Activated T-cell treated with anti-CD3 and anti-CD28 coated beads, Interleukin-2, amount 50 U/mL, for 72 hours (primary cell): ENCODE data around the gene TMEM242. TPM values are rescaled to one million over a fixed set of nuclear protein-coding genes. Genes with fewer than 3 reads are reported as not detected.

Source experiments
- ATAC-seq, 2 donors: fragments of 150-1000 bp; cut with Tn5 transposase; replicated peaks in 1 of 2; 2 replicates each; pipeline ENCODE4 v1.10.0; 2021; ENCODE audit warnings: moderate library complexity in 2 of 2, mild to moderate bottlenecking in 1 of 2
- DNase-seq, 2 donors: peaks; one replicate each; pipeline ENCODE4 v3.0.0; 2021 to 2022; ENCODE audit warnings: mixed read lengths in 1 of 2
- H3K27ac Mint-ChIP-seq: one replicate; pipeline ENCODE4 v1.8.0; 2022; ENCODE audit warnings: mild to moderate bottlenecking, moderate library complexity, mixed read lengths
- H3K27me3 Mint-ChIP-seq: one replicate; pipeline ENCODE4 v1.8.0; 2022; ENCODE audit warnings: low read depth, mixed read lengths
- H3K36me3 Mint-ChIP-seq, 2 donors: one replicate each; pipeline ENCODE4 v1.8.0; 2022; ENCODE audit warnings: mixed read lengths in 2 of 2, mild to moderate bottlenecking in 1 of 2; ENCODE audit not compliant: insufficient read depth in 2 of 2
- H3K4me1 Mint-ChIP-seq: one replicate; pipeline ENCODE4 v1.8.0; 2022; ENCODE audit warnings: low read depth, mixed read lengths
- H3K4me3 Mint-ChIP-seq, 2 donors: one replicate each; pipeline ENCODE4 v1.8.0; 2022; ENCODE audit warnings: mild to moderate bottlenecking in 2 of 2, mixed read lengths in 2 of 2, moderate library complexity in 2 of 2
- H3K9me3 Mint-ChIP-seq, 2 donors: one replicate each; pipeline ENCODE4 v1.8.0; 2022; ENCODE audit warnings: mixed read lengths in 2 of 2
- total RNA-seq, 2 donors: library from RNA; stranded (reverse); gene quantifications; one replicate each; pipeline ENCODE4 v1.2.3, GENCODE V29; 2022

TMEM242 gene
- total RNA-seq, 2 donors from 2014 or later, result 13.0 to 15.5 TPM

DNA sequence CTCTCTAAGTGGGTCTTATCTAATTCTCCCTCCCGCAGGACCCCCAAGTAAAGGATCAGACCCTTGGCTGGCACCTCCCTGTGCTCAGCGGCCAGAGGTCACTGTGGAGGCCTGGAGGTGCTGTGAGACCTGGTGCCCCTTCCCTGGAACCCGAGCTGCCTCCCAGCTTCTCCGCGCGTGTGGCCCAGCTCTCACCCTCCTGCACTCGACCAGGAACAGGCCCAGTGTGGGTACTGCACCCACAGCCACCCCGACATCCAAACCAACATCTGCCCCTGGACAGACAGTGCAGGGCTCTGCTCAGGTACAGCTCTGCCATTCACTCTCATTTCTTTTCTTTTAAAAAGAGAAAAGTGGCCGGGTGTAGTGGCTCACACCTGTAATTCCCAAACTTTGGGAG, 42.4 kb downstream of the TMEM242 start:
- no peak for DNase-seq
- peaks cover 5% of the 10 kb centered on the region for H3K27me3 Mint-ChIP-seq
- H3K4me1 Mint-ChIP-seq, result peaks cover 7% of the 10 kb centered on the region
- no peaks in the 10 kb centered on the region for H3K9me3 Mint-ChIP-seq
- no peak for ATAC-seq
- no peak overlapping the region for H3K27ac Mint-ChIP-seq
- no peak overlapping the region for H3K4me3 Mint-ChIP-seq
- no peaks in the 10 kb centered on the region for H3K36me3 Mint-ChIP-seq

DNA sequence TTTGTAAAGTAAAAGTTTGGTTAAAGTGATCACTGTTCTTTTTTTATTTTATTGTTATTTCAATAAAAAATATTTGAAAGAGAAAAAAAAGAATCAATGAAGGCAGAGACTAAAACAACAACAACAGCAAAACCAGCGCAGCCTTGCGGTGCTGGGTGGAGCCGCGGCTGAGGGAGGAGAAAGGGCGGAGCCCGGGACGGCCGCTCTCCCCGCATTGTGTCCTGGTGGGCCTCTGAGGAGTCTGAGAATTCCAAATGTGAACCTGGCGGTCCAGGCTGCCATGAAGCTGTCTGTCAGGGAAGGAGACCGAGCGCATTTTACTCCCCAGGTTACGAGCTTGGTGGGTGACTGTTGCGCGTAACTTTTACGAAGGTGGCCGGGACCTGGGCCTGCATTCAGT, 43.2 kb downstream of the TMEM242 start:
- Mint-ChIP-seq H3K4me3 (no peak overlapping the region), H3K36me3 (no peaks in the 10 kb centered on the region), H3K27me3 (peaks cover 5% of the 10 kb centered on the region), H3K9me3 (no peaks in the 10 kb centered on the region), H3K27ac (no peak overlapping the region), H3K4me1 (peaks cover 7% of the 10 kb centered on the region)
- DNase-seq, result no peak
- ATAC-seq, result no peak

DNA sequence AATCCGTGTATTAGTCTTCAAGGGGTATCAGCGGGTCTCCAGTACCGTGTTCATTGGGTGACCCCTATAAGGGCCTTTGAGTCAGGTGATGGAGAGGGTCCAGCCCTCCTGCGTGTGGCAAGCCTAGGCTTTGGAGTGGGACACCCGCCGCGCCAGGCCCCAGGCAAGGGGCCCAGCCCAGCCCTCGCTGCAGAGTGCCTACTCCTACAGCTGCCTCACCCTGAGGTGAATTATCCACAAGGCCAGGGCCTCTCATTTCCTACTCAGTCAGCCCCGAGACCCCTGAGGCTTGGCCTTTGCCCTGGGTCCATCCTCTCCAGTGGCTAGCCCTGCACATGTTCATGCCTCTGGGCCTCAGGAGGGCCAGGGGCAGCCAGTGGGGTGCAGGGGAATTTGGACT, 45.1 kb downstream of the TMEM242 start:
- ATAC-seq, result no peak
- Mint-ChIP-seq H3K4me1 (peaks cover 15% of the 10 kb centered on the region), H3K9me3 (no peaks in the 10 kb centered on the region), H3K4me3 (no peak overlapping the region), H3K27me3 (peaks cover 5% of the 10 kb centered on the region), H3K27ac (no peak overlapping the region), H3K36me3 (no peaks in the 10 kb centered on the region)
- DNase-seq, result no peak

DNA sequence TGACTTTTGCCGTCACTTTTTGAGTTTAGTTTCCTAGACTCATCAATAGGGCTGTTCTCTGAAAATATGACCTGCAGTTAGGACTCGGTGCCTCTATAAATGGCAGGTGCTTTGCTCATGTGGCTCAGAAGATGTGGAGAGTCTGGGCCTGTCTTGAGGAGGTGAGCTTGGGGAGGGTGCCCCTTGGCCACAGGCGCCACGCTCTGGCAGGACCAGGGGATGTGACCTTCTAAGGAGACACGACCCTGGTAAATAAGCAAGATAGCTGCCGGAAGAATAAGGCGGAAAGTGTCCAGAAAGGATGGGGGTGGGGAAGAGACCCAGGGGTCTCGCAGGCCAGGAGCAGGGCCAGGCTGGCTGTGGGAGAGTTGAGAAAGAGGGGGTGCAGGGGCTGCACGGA, 46.6 kb downstream of the TMEM242 start:
- Mint-ChIP-seq H3K27me3 (peaks cover 5% of the 10 kb centered on the region), H3K9me3 (no peaks in the 10 kb centered on the region), H3K36me3 (no peaks in the 10 kb centered on the region), H3K27ac (no peak overlapping the region), H3K4me3 (no peak overlapping the region), H3K4me1 (peaks cover 8% of the 10 kb centered on the region)
- DNase-seq (no peak), ATAC-seq (no peak)

DNA sequence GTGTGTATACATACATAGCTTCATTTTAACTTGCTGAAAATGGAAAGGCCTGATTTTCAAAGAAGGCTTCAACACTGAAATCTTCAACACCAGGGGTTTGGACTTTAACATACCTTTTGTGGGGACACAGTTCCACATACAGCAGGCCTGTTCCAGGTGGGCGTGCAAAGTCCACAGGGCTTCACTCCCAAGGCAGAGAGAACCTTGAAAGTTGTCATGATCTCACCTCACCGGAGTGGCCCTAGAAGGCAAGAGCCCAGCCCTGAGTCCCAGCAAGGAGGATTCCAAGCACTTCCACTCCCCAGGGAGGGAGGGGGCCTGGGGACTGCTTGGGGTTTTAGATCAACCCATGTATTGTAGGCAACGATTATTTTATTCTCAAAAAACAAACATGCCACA, 47.2 kb downstream of the TMEM242 start:
- H3K4me3 Mint-ChIP-seq, result no peak overlapping the region
- H3K27ac Mint-ChIP-seq, result no peak overlapping the region
- peaks cover 5% of the 10 kb centered on the region for H3K27me3 Mint-ChIP-seq
- H3K9me3 Mint-ChIP-seq, result no peaks in the 10 kb centered on the region
- no peaks in the 10 kb centered on the region for H3K36me3 Mint-ChIP-seq
- H3K4me1 Mint-ChIP-seq, result peaks cover 8% of the 10 kb centered on the region
- DNase-seq (no peak), ATAC-seq (no peak)

DNA sequence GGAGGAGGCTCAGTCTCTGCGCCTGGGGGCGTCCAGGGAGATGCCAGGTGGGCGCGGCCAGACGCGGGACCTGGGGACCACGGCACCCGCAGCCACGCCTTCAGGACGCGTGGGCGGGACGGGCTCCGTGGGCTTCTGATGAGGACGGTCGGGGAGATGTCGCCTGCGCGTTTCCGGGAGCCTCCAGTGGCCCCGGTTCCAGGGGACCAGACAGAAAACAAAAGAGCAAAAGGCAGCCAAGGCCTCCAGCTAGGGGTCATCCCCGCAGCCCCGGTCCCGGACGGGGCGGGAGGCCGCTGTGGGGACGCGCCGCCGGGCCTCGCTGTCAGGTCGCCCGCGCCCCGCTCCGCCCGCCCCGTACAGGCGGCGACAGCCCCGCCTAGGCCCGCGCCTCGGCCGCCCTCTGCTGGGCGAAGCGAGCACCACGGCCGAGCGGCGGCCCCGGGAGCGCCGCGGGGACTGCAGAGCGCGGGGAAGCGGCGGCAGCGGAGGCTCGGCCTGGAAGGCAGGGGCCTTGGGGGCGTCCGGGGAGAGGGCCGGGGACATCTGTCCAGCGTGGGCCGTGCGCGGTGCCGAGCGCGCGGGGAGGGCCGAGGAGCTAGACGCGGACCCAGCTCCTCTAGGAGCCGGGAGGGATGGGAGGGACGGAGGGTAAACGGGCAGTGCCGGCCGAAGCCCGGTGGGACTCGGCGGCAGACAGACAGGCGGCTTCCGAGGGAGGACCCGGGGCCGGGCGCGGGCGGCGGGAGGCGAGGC, 48.7 kb downstream of the TMEM242 start:
- peaks cover 6 to 8% of the 10 kb centered on the region in 2 donors for H3K9me3 Mint-ChIP-seq
- ATAC-seq, result peak; percentile 90 to 93
- peaks cover 5% of the 10 kb centered on the region for H3K27me3 Mint-ChIP-seq
- H3K4me1 Mint-ChIP-seq, result peaks cover 8% of the 10 kb centered on the region
- peaks cover 1 to 8% of the 10 kb centered on the region in 2 donors for H3K36me3 Mint-ChIP-seq
- DNase-seq, result peak; percentile 86 to 92
- H3K27ac Mint-ChIP-seq, result no peak overlapping the region
- peak overlapping the region; percentile 92 to 93 for H3K4me3 Mint-ChIP-seq

DNA sequence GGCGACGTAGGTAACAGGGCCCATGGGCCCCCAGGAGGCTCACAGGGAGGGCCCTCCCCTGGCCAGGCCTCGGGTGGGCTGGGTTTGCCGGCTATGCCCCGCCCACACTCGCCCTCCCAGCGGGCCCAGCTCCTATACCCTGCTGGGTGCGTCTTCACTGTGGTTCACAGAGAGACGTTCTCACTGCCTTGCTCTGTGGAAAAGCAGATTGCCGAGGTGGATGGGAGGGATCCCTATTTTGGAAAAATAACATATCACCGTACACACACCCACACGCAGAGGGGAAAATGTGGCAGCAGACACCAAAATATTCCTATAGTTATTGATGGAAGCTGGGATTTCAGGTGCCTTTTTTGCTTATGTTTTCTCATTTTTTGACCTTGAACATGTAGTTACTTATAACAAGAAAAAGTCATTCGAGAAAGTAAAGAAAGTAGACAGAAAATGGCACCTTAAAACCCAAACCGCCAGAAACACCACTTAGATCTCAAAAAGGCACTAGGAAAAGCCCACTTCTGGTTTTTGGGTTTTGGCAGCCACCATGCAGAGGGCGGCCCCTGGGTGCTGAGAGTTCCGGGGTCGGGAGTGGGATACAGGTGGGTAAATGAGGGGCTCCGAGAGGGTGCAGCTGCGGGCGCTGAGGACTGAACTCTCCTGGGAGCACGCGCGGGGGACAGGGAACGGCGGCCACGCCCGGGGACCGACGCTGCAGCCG, 49.4 kb downstream of the TMEM242 start:
- Mint-ChIP-seq H3K27ac (peak overlapping the region; percentile 83), H3K27me3 (peaks cover 5% of the 10 kb centered on the region), H3K4me3 (peak overlapping the region; percentile 92 to 93), H3K36me3 (peaks cover 1 to 8% of the 10 kb centered on the region in 2 donors), H3K4me1 (peaks cover 8% of the 10 kb centered on the region), H3K9me3 (peaks cover 6 to 8% of the 10 kb centered on the region in 2 donors)
- peak; percentile 57 to 58 for ATAC-seq
- DNase-seq, result peak; percentile 75 to 78

DNA sequence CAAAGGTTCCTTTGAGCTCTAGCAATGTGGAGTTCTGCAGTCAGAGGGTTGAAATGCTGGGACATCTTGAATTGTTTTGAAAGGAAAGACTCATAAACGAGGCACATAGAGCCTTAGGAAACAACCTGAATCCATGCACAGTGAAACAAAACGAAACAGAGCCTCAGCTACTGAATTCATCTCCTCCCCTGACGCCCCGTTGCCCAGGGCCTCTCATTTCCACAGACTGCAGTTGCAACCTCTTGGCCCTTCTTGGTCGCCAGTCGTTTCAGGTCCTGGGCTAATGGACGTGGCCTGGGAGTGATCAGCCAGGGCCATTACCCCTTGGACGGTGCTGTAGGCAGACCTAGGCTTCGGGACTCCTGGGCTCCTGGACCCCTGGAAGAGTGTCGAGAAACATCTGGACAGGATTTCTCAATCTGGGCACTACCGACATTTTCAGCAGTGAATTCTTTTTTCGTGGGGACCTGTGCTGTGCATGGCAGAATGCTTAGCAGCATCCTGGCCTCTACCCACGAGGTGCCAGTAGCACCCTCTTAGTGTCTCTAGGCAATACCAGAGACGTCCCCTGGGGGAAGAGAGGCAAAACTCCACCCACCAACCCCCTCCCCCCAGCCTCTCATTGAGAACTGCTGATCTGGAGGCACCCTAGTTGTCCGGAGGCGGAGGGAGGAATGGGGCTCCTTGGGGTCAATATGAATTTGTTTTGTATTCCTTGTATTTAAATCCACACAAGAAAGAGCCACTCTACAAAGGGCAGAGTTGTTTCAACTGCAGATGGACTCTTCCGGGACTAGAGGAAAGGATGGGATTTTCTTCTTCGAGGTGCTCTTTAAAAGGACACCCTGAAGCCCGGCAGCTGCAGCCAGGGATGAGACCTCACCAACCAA, 50.2 kb downstream of the TMEM242 start:
- peaks cover 8% of the 10 kb centered on the region for H3K4me1 Mint-ChIP-seq
- peak; percentile 23 to 39 for DNase-seq
- H3K4me3 Mint-ChIP-seq, result peak overlapping the region; percentile 92 to 93
- peaks cover 1 to 8% of the 10 kb centered on the region in 2 donors for H3K36me3 Mint-ChIP-seq
- ATAC-seq, result no peak
- no peak overlapping the region for H3K27ac Mint-ChIP-seq
- peaks cover 5% of the 10 kb centered on the region for H3K27me3 Mint-ChIP-seq
- H3K9me3 Mint-ChIP-seq, result peaks cover 6 to 8% of the 10 kb centered on the region in 2 donors

DNA sequence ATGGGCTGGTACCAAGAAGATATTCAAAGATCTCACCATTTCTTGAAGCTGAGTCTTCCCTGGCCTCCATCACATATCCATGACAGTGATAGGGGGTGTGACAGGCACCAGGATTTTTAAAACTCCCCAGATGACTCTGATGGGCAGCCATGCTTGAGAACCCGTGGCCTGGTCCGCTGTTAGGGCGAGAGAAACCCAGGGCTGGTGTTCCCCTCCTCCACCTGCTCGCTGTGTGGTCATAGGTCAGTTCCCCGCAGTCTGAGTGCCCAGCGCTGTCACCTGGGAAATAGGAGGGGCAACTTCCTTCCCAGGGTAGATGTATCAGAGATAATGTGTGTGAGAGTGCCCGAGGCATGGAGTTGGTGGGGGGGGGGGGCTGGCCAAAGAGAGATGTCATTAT, 50.9 kb downstream of the TMEM242 start:
- Mint-ChIP-seq H3K4me3 (no peak overlapping the region), H3K4me1 (peaks cover 8% of the 10 kb centered on the region), H3K9me3 (peaks cover 6 to 8% of the 10 kb centered on the region in 2 donors), H3K36me3 (peaks cover 1 to 8% of the 10 kb centered on the region in 2 donors), H3K27me3 (peaks cover 5% of the 10 kb centered on the region), H3K27ac (no peak overlapping the region)
- ATAC-seq (no peak), DNase-seq (no peak)

DNA sequence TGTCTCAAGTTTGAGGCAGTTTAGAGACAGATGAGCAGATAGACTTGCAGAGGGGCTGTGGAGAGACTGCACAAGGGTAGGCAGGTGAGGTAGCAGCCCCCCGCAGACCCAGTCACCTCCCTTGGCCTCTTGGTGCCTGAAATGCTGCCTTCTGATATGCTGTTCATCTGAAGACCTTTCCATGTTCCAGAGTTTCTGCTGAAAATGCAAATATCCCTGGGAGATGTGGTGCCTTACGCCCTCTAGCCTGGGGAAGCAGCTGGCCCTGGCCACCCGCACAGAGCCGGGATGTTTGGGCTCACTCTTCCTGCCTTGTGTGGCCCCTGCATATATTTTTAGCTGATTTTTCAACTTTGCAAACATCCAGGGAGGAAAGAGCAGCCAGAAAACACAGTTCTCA, 51.4 kb downstream of the TMEM242 start:
- Mint-ChIP-seq H3K36me3 (peaks cover 1 to 8% of the 10 kb centered on the region in 2 donors), H3K4me3 (no peak overlapping the region), H3K4me1 (peaks cover 8% of the 10 kb centered on the region), H3K9me3 (peaks cover 6 to 8% of the 10 kb centered on the region in 2 donors), H3K27me3 (peaks cover 5% of the 10 kb centered on the region), H3K27ac (no peak overlapping the region)
- DNase-seq (no peak), ATAC-seq (no peak)

DNA sequence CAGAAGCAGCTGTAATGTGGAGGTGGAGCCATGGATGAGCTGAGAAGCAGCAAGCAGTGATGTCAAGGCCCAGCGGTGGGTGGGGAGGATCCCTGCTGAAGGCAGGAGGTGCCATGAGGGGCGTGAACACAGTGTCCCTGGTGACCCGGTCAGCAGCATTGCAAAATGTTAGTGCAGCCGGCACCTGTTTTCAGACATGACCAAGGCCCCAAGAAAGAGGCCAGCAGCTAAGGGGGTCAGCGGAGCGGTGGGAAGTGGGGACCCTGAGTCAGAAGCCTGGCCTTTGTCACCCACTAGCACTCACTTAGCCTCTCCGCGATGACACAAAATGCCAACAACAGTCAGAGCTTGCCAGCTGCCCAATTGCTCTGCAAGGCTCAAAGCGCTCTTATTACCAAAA, 51.9 kb downstream of the TMEM242 start:
- no peak overlapping the region for H3K27ac Mint-ChIP-seq
- peaks cover 6 to 8% of the 10 kb centered on the region in 2 donors for H3K9me3 Mint-ChIP-seq
- DNase-seq (no peak), ATAC-seq (no peak)
- H3K4me3 Mint-ChIP-seq, result no peak overlapping the region
- H3K4me1 Mint-ChIP-seq, result peaks cover 8% of the 10 kb centered on the region
- no peaks in the 10 kb centered on the region for H3K27me3 Mint-ChIP-seq
- peaks cover 1 to 8% of the 10 kb centered on the region in 2 donors for H3K36me3 Mint-ChIP-seq

DNA sequence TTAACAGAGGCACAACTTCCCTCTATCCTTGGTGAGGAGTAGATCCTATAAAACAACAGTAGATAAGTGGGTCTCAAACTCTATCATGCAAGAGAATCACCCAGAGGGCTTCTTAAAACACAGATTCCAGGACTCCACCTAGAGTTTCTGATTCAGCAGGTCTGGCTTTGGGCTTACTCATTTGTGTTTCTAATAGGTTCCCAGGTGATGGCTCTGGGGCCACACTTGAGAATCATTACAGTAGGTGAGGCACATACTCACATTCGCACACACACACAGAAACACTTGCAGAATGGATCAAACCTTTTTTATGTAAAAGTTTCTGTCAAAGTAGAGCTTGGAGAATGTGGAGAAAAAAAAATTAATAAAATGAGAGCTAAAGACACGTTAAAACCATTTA, 52.4 kb downstream of the TMEM242 start:
- peaks cover 8% of the 10 kb centered on the region for H3K4me1 Mint-ChIP-seq
- DNase-seq (no peak), ATAC-seq (no peak)
- H3K36me3 Mint-ChIP-seq, result peaks cover 1 to 8% of the 10 kb centered on the region in 2 donors
- no peaks in the 10 kb centered on the region for H3K27me3 Mint-ChIP-seq
- no peak overlapping the region for H3K27ac Mint-ChIP-seq
- peaks cover 6 to 8% of the 10 kb centered on the region in 2 donors for H3K9me3 Mint-ChIP-seq
- H3K4me3 Mint-ChIP-seq, result no peak overlapping the region

DNA sequence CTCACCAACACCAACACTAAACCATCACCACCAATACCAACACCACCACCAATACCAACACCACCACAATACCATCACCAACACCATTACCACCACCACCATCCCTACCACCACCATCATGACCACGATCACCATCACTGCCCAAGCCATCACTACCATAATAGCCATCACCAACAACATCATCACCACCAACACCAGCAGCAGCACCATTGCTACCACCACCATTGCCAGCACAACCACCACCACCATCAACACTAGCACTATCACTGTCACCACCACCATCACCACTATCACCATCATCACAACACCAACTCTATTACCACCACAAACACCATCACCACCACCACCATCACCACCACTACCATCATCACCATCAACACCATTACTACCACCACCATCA, 53.0 kb downstream of the TMEM242 start:
- Mint-ChIP-seq H3K27ac (peak overlapping the region; percentile 45), H3K36me3 (peaks cover 1 to 8% of the 10 kb centered on the region in 2 donors), H3K4me3 (no peak overlapping the region), H3K4me1 (peaks cover 8% of the 10 kb centered on the region), H3K27me3 (no peaks in the 10 kb centered on the region), H3K9me3 (peaks cover 6 to 8% of the 10 kb centered on the region in 2 donors)
- ATAC-seq, result no peak
- DNase-seq, result no peak
